ENCODE data around the gene CNTNAP2.

CNTNAP2 gene

GRCh38 chr7:147912946-147913638, 1796.5 kb downstream of the CNTNAP2 start:
- TF ChIP-seq FOXK2 (IDR thresholded peaks at IDR 0.05) (no peak), CTBP1 (IDR thresholded peaks at IDR 0.05; ENCODE audit: borderline replicate concordance) (no peak), FOXM1 (IDR thresholded peaks at IDR 0.05; ENCODE audit: borderline replicate concordance) (no peak), ARNT (IDR thresholded peaks at IDR 0.05) (no peak), SUZ12 (IDR thresholded peaks at IDR 0.05) (no peak), ELF4 (IDR thresholded peaks at IDR 0.05) (no peak), L3MBTL2 (conservative IDR thresholded peaks at IDR 0.05) (no peak), HDGF (IDR thresholded peaks at IDR 0.05; ENCODE audit: borderline replicate concordance) (no peak), FOXA1 (IDR thresholded peaks at IDR 0.05) (no peak), BHLHE40 (IDR thresholded peaks at IDR 0.05; ENCODE audit: borderline replicate concordance) (no peak), NFRKB (IDR thresholded peaks at IDR 0.05) (no peak), LEF1 (IDR thresholded peaks at IDR 0.05; ENCODE audit: borderline replicate concordance) (no peak), TARDBP (IDR thresholded peaks at IDR 0.05) (no peak), SP1 (IDR thresholded peaks at IDR 0.05) (no peak), PKNOX1 (IDR thresholded peaks at IDR 0.05) (no peak), ZNF384 (IDR thresholded peaks at IDR 0.05) (no peak)
- DNase-seq (ENCODE audit: extremely low spot score): no peak
- CTCF ChIA-PET: no interaction called here
- POLR2A ChIA-PET: no interaction called here

GRCh38 chr7:147915781-147916180, 1799.2 kb downstream of the CNTNAP2 start:
- ChIA-PET POLR2A (no interaction called here), CTCF (interaction anchor here (0.6 kb wide), 1 partner anchor 227 kb away, joined by 7 read pairs; no protein-coding TSS in a partner anchor)
- DNase-seq (ENCODE audit: extremely low spot score): no peak
- TF ChIP-seq ELF4 (IDR thresholded peaks at IDR 0.05) (no peak), BHLHE40 (IDR thresholded peaks at IDR 0.05; ENCODE audit: borderline replicate concordance) (no peak), CTBP1 (IDR thresholded peaks at IDR 0.05; ENCODE audit: borderline replicate concordance) (no peak), FOXK2 (IDR thresholded peaks at IDR 0.05) (no peak), NFRKB (IDR thresholded peaks at IDR 0.05) (no peak), FOXA1 (IDR thresholded peaks at IDR 0.05) (no peak), L3MBTL2 (conservative IDR thresholded peaks at IDR 0.05) (no peak), HDGF (IDR thresholded peaks at IDR 0.05; ENCODE audit: borderline replicate concordance) (no peak), ARNT (IDR thresholded peaks at IDR 0.05) (no peak), PKNOX1 (IDR thresholded peaks at IDR 0.05) (no peak), TARDBP (IDR thresholded peaks at IDR 0.05) (no peak), LEF1 (IDR thresholded peaks at IDR 0.05; ENCODE audit: borderline replicate concordance) (no peak), ZNF384 (IDR thresholded peaks at IDR 0.05) (no peak)

DNA sequence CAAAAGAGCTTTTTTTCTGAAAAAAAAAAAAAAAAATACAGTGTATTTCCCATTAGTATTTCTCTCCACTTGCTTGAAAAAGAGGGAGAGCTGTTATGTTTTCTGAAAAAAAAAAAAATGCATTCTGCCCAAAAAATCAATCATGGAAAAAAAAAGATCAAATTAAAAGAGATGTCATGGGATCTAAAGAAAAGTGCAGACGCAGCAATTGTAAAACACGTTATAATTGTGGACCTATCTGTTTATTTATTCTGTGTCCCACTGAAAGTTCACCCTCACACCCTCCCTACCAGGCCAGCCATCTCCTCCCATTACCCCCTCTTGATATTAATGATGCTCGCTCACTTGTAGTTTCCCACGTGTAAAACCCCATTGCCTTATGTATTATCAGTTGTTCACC, 1800.0 kb downstream of the CNTNAP2 start:
- POLR2A ChIA-PET: no interaction called here
- no peak for TF ChIP-seq SP1 (IDR thresholded peaks at IDR 0.05)
- no peak for TF ChIP-seq PKNOX1 (IDR thresholded peaks at IDR 0.05)
- no peak for TF ChIP-seq SUZ12 (IDR thresholded peaks at IDR 0.05)
- TF ChIP-seq BHLHE40 (IDR thresholded peaks at IDR 0.05; ENCODE audit: borderline replicate concordance): no peak
- no peak for TF ChIP-seq FOXM1 (IDR thresholded peaks at IDR 0.05; ENCODE audit: borderline replicate concordance)
- TF ChIP-seq TARDBP (IDR thresholded peaks at IDR 0.05): no peak
- no peak for TF ChIP-seq L3MBTL2 (conservative IDR thresholded peaks at IDR 0.05)
- TF ChIP-seq NFRKB (IDR thresholded peaks at IDR 0.05): no peak
- no peak for TF ChIP-seq ARNT (IDR thresholded peaks at IDR 0.05)
- no peak for TF ChIP-seq CTBP1 (IDR thresholded peaks at IDR 0.05; ENCODE audit: borderline replicate concordance)
- TF ChIP-seq ELF4 (IDR thresholded peaks at IDR 0.05): no peak
- no peak for TF ChIP-seq ZNF384 (IDR thresholded peaks at IDR 0.05)
- no peak for DNase-seq (ENCODE audit: extremely low spot score)

GRCh38 chr7:147923841-147924240, 1807.2 kb downstream of the CNTNAP2 start:
- TF ChIP-seq FOXA1 (IDR thresholded peaks at IDR 0.05) (no peak), PKNOX1 (IDR thresholded peaks at IDR 0.05) (no peak), ZNF384 (IDR thresholded peaks at IDR 0.05) (no peak), LEF1 (IDR thresholded peaks at IDR 0.05; ENCODE audit: borderline replicate concordance) (no peak), FOXM1 (IDR thresholded peaks at IDR 0.05; ENCODE audit: borderline replicate concordance) (no peak)
- ChIA-PET POLR2A (no interaction called here), CTCF (no interaction called here)
- no peak for DNase-seq (ENCODE audit: extremely low spot score)

More for the DNA sequence above, 1800.0 kb downstream of the CNTNAP2 start:
- CTCF ChIA-PET: no interaction called here

DNA sequence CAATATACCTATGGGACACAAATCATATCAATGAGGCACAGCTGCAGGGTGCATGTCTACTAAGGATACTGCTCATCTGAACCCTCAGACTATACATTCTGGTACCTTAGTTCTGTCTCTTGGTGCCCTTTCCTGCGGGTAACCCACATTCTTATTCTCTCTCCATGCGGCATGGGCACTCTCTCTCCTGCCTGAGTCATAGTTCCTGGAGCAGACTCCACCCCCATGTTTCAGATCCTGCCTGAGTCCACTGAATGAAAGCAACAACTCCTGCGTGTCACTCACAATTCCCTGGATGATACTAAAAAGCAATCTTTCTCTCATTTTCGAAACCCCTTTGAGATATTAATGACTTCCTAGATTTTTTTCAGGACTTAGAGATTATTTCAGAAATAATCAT, 1820.8 kb downstream of the CNTNAP2 start:
- TF ChIP-seq FOXA1 (IDR thresholded peaks at IDR 0.05): no peak
- TF ChIP-seq PKNOX1 (IDR thresholded peaks at IDR 0.05): no peak
- no peak for TF ChIP-seq ARNT (IDR thresholded peaks at IDR 0.05)
- POLR2A ChIA-PET: no interaction called here
- CTCF ChIA-PET: no interaction called here
- no peak for DNase-seq (ENCODE audit: extremely low spot score)
